A549 (cell line): ENCODE data around the gene C1orf185. TPM values are rescaled to one million over a fixed set of nuclear protein-coding genes. Genes with fewer than 3 reads are reported as not detected.
"Not testable (repeated sequence)": the region's sequence is repeated elsewhere in the genome, so short reads cannot be mapped to it uniquely, and the experiment has no call there.

Source experiments
- ATAC-seq, 2 experiments: fragments of 200-7000 bp in 1 of 2; fragments of >200 bp in 1 of 2; cut with Nextera tagmentation in 1 of 2; cut with Tn5 transposase in 1 of 2; 3 replicates each; pipeline versions ENCODE4 v1.8.0 to v1.9.1; 2018 to 2020; ENCODE audit warnings: mild to moderate bottlenecking in 1 of 2, moderate library complexity in 1 of 2
- CTCF ChIA-PET: fragments of 300-600 bp; sonication (Branson Sonifier 250); formaldehyde crosslinking; extraction: SDS; loops from one replicate; lab custom pipeline; 2021; ENCODE audit warnings: antibody characterized with exemption, inconsistent platforms; lab: Yijun Ruan, JAX
- POLR2A ChIA-PET: fragments of 350-600 bp; formaldehyde crosslinking; extraction: SDS; loops from one replicate; lab custom pipeline; 2021; ENCODE audit warnings: antibody characterized with exemption, inconsistent platforms; lab: Yijun Ruan, JAX
- DNase-seq, 2 experiments: peaks; one replicate each; pipeline versions ENCODE4 v3.0.0 to v3.0.0-alpha.2; 2011 to 2016; ENCODE audit warnings: low read depth in 1 of 2, low spot score in 1 of 2
- FAIRE-seq: peaks from 2 replicates; lab custom pipeline; 2011; peaks lifted over from hg19 to GRCh38; lab: Jason Lieb, UNC
- H3K27ac ChIP-seq, 2 experiments: fragments of >200 bp; sonication (Bioruptor Twin); formaldehyde crosslinking; 3 replicates each; pipeline ENCODE4 v1.5.1; 2016 to 2017
- H3K4me1 ChIP-seq: fragments of >200 bp; sonication (Bioruptor Twin); formaldehyde crosslinking; 3 replicates; pipeline ENCODE4 v1.6.1; 2016
- H3K4me2 ChIP-seq: fragments of >200 bp; sonication (Bioruptor Twin); formaldehyde crosslinking; 3 replicates; pipeline ENCODE4 v1.6.1; 2016
- H3K4me3 ChIP-seq: fragments of >200 bp; sonication (Bioruptor Twin); formaldehyde crosslinking; 3 replicates; pipeline ENCODE4 v1.5.1; 2016
- H3K9me3 ChIP-seq: fragments of >200 bp; sonication (Bioruptor Twin); formaldehyde crosslinking; 3 replicates; pipeline ENCODE4 v1.6.1; 2016
- CBX2 ChIP-seq: fragments of 200-600 bp; sonication (generic); IDR thresholded peaks from 2 replicates; pipeline ENCODE4 v1.6.1; 2016; ENCODE audit warnings: low read depth, mild to moderate bottlenecking, borderline replicate concordance
- CTCF ChIP-seq: fragments of >200 bp; sonication (Bioruptor Twin); formaldehyde crosslinking; IDR thresholded peaks from 3 replicates; pipeline ENCODE4 v1.5.1; 2016
- EHMT2 ChIP-seq: fragments of 200-600 bp; sonication (generic); IDR thresholded peaks from 2 replicates; pipeline ENCODE4 v1.6.1; 2016; ENCODE audit warnings: antibody characterized with exemption, low read depth, mild to moderate bottlenecking, moderate library complexity
- ELK1 ChIP-seq: fragments of 150-350 bp; IDR thresholded peaks from 2 replicates; pipeline ENCODE4 v1.6.1; 2014; ENCODE audit warnings: low read depth, mild to moderate bottlenecking, low read length
- EP300 ChIP-seq, 2 experiments: fragments of >200 bp; sonication (Bioruptor Twin); formaldehyde crosslinking; IDR thresholded peaks; 2 replicates in 1 of 2; 3 replicates in 1 of 2; pipeline ENCODE4 v1.6.1; 2016 to 2017
- HDAC2 ChIP-seq: fragments of 200-600 bp; sonication (generic); IDR thresholded peaks from 2 replicates; pipeline ENCODE4 v1.6.1; 2016
- HOXA7 ChIP-seq: fragments of 250-450 bp; sonication (Bioruptor Pico); IDR thresholded peaks from 2 replicates; pipeline ENCODE4 v1.5.0; 2020; ENCODE audit warnings: mild to moderate bottlenecking, moderate library complexity
- JUN ChIP-seq, 2 experiments: fragments of >200 bp; sonication (Bioruptor Twin); formaldehyde crosslinking; IDR thresholded peaks; 2 replicates in 1 of 2; 3 replicates in 1 of 2; pipeline ENCODE4 v1.6.1; 2016 to 2017
- JUNB ChIP-seq: fragments of >200 bp; sonication (Bioruptor Twin); formaldehyde crosslinking; IDR thresholded peaks from 2 replicates; pipeline ENCODE4 v1.6.1; 2016
- KDM5A ChIP-seq: fragments of 200-600 bp; sonication (generic); IDR thresholded peaks from 2 replicates; pipeline ENCODE4 v1.6.1; 2016; ENCODE audit warnings: antibody characterized with exemption, mild to moderate bottlenecking
- MAFK ChIP-seq: fragments of 450-650 bp; IDR thresholded peaks from 2 replicates; pipeline ENCODE4 v1.6.1; 2014; ENCODE audit not compliant: partially characterized antibody
- POLR2A ChIP-seq: IDR thresholded peaks from 2 replicates; pipeline ENCODE4 v1.6.1; 2012; ENCODE audit warnings: mild to moderate bottlenecking, low read length
- RAD21 ChIP-seq, 2 experiments: fragments of >200 bp in 1 of 2; sonication (Bioruptor Twin) in 1 of 2; formaldehyde crosslinking in 1 of 2; IDR thresholded peaks in 1 of 2; conservative IDR thresholded peaks in 1 of 2; 2 replicates in 1 of 2; 3 replicates in 1 of 2; pipeline ENCODE4 v1.6.1; 2012 to 2018; ENCODE audit warnings: inconsistent platforms in 1 of 2
- RNF2 ChIP-seq: fragments of 200-600 bp; sonication (generic); IDR thresholded peaks from 2 replicates; pipeline ENCODE4 v1.6.1; 2016; ENCODE audit warnings: low read depth, mild to moderate bottlenecking, antibody characterized with exemption, moderate library complexity, borderline replicate concordance
- ZNF302 ChIP-seq: fragments of 250-450 bp; sonication (Bioruptor Pico); IDR thresholded peaks from 2 replicates; pipeline ENCODE4 v1.9.0; 2021; ENCODE audit warnings: inconsistent platforms, mild to moderate bottlenecking, moderate library complexity
- WGBS: methylation state at CpG from one replicate; pipeline ENCODE4 v1.1.6; 2017; ENCODE audit errors: missing lambda C conversion rate; 5-methylcytosine and 5-hydroxymethylcytosine counted together
- polyA plus RNA-seq, 4 experiments: library from polyadenylated mRNA; depleted of rRNA in 3 of 4; stranded (reverse); fragments of >200 nt; fragmentation: RNase III in 1 of 4; extraction: RNeasy Plus Mini Kit Qiagen cat#74134 plus additional on column Dnase treatment in 1 of 4; gene quantifications; 2 replicates in 3 of 4; 3 replicates in 1 of 4; pipeline ENCODE4 v1.2.3, GENCODE V29; 2011 to 2017
- TF ChIP-seq, protein P1 (sequence below): fragments of 250-450 bp; sonication (Bioruptor Pico); IDR thresholded peaks from 2 replicates; pipeline ENCODE4 v1.5.0; 2021; ENCODE audit warnings: mild to moderate bottlenecking, moderate library complexity, borderline replicate concordance
- TF ChIP-seq, protein P2 (sequence below): IDR thresholded peaks from 2 replicates; pipeline ENCODE4 v1.6.1; 2012
- TF ChIP-seq, protein P3 (sequence below): fragments of >200 bp; sonication (Bioruptor Twin); formaldehyde crosslinking; IDR thresholded peaks from 2 replicates; pipeline ENCODE4 v1.6.1; 2016
- TF ChIP-seq, protein P4 (sequence below): fragments of >200 bp; sonication (Bioruptor Twin); formaldehyde crosslinking; IDR thresholded peaks from 3 replicates; pipeline ENCODE4 v1.6.1; 2016

Gene C1orf185
- polyA plus RNA-seq, 2 of the 4 experiments (the other 2 are of a cell fraction): not detected

- Histone ChIP-seq H3K27ac (no peak overlapping the region), H3K9me3 (peaks cover 14% of the 10 kb centered on the region; the same call in 2 of the 3 replicates), H3K4me3 (no peak overlapping the region), H3K4me1 (no peaks in the 10 kb centered on the region), H3K4me2 (no peak overlapping the region)
- no peak for DNase-seq
- CTCF ChIA-PET: no interaction called here
- 53% methylated on average over 4 of the region's 4 CpGs for WGBS
- FAIRE-seq: no peak
- TF ChIP-seq, protein P1, sequence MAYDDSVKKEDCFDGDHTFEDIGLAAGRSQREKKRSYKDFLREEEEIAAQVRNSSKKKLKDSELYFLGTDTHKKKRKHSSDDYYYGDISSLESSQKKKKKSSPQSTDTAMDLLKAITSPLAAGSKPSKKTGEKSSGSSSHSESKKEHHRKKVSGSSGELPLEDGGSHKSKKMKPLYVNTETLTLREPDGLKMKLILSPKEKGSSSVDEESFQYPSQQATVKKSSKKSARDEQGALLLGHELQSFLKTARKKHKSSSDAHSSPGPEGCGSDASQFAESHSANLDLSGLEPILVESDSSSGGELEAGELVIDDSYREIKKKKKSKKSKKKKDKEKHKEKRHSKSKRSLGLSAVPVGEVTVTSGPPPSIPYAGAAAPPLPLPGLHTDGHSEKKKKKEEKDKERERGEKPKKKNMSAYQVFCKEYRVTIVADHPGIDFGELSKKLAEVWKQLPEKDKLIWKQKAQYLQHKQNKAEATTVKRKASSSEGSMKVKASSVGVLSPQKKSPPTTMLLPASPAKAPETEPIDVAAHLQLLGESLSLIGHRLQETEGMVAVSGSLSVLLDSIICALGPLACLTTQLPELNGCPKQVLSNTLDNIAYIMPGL: no peak
- TF ChIP-seq CBX2 (no peak), HOXA7 (no peak), POLR2A (no peak), ELK1 (no peak), JUNB (no peak)
- TF ChIP-seq, protein P2, sequence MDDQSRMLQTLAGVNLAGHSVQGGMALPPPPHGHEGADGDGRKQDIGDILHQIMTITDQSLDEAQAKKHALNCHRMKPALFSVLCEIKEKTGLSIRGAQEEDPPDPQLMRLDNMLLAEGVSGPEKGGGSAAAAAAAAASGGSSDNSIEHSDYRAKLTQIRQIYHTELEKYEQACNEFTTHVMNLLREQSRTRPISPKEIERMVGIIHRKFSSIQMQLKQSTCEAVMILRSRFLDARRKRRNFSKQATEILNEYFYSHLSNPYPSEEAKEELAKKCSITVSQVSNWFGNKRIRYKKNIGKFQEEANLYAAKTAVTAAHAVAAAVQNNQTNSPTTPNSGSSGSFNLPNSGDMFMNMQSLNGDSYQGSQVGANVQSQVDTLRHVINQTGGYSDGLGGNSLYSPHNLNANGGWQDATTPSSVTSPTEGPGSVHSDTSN: no peak
- POLR2A ChIA-PET: no interaction called here
- ATAC-seq: no peak
Measured at GRCh38 chr1:51158263-51158662, 56.2 kb downstream of the C1orf185 start.

- H3K4me2 ChIP-seq, H3K4me1 ChIP-seq, H3K4me3 ChIP-seq, H3K9me3 ChIP-seq, DNase-seq, FAIRE-seq, H3K27ac ChIP-seq, POLR2A ChIA-PET, ATAC-seq: not testable (repeated sequence)
- CTCF ChIA-PET: interaction anchor here (0.8 kb wide), 1 partner anchor 26 kb away, joined by 3 read pairs; no protein-coding TSS in a partner anchor
- 52% methylated on average over 5 of the region's 5 CpGs for WGBS
Measured at GRCh38 chr1:51162560-51162959, 60.5 kb downstream of the C1orf185 start.

- Histone ChIP-seq H3K4me3 (no peak overlapping the region), H3K9me3 (no peaks in the 10 kb centered on the region), H3K27ac (no peak overlapping the region), H3K4me1 (peaks cover 6% of the 10 kb centered on the region; the same call in 1 of the 3 replicates), H3K4me2 (no peak overlapping the region)
- no peak for TF ChIP-seq JUN (IDR thresholded peaks at IDR 0.05)
- TF ChIP-seq HDAC2: no peak
- no peak for TF ChIP-seq CBX2
- no peak for TF ChIP-seq MAFK
- no peak for TF ChIP-seq HOXA7
- TF ChIP-seq ZNF302 (CRISPR knock-in tag): no peak
- TF ChIP-seq RAD21 (conservative IDR thresholded peaks at IDR 0.05 in 1 of 2, IDR thresholded peaks at IDR 0.05 in 1 of 2): no peak
- TF ChIP-seq, protein P3, sequence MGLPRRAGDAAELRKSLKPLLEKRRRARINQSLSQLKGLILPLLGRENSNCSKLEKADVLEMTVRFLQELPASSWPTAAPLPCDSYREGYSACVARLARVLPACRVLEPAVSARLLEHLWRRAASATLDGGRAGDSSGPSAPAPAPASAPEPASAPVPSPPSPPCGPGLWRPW: no peak
- TF ChIP-seq, protein P4, sequence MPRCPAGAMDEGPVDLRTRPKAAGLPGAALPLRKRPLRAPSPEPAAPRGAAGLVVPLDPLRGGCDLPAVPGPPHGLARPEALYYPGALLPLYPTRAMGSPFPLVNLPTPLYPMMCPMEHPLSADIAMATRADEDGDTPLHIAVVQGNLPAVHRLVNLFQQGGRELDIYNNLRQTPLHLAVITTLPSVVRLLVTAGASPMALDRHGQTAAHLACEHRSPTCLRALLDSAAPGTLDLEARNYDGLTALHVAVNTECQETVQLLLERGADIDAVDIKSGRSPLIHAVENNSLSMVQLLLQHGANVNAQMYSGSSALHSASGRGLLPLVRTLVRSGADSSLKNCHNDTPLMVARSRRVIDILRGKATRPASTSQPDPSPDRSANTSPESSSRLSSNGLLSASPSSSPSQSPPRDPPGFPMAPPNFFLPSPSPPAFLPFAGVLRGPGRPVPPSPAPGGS: no peak
- no peak for TF ChIP-seq CTCF
- no peak for TF ChIP-seq JUNB
- TF ChIP-seq POLR2A: no peak
- TF ChIP-seq, protein P1: no peak
- TF ChIP-seq EP300 (IDR thresholded peaks at IDR 0.05): no peak
- no peak for TF ChIP-seq EHMT2
- no peak for TF ChIP-seq KDM5A
- no peak for TF ChIP-seq RNF2
- ChIA-PET CTCF (no interaction called here), POLR2A (no interaction called here)
- ATAC-seq: no peak
- no peak for DNase-seq
- no peak for FAIRE-seq
Measured at GRCh38 chr1:51165540-51165939, 63.5 kb downstream of the C1orf185 start.
